Keratinocyte (primary cell): ENCODE results near the gene KRTAP1-4. TPM values are rescaled to one million over a fixed set of nuclear protein-coding genes. Genes with fewer than 3 reads are reported as not detected.

Experiments
- DNase-seq: peaks from one replicate; pipeline ENCODE4 v3.0.0-alpha.2; 2011; ENCODE audit warnings: low read depth, missing footprints, low spot score
- FAIRE-seq: peaks from 2 replicates; lab custom pipeline; 2011; peaks lifted over from hg19 to GRCh38; lab: Jason Lieb, UNC
- H2AFZ ChIP-seq: 2 replicates; pipeline ENCODE4 v1.6.0; 2012; ENCODE audit warnings: low read length, control low read depth, inconsistent platforms; ENCODE audit not compliant: control insufficient read depth
- H3K27ac ChIP-seq: 2 replicates; pipeline ENCODE4 v1.5.1; 2011; ENCODE audit warnings: low read length; ENCODE audit not compliant: control insufficient read depth, insufficient read depth
- H3K27me3 ChIP-seq: 3 replicates; pipeline ENCODE4 v1.6.0; 2011; ENCODE audit warnings: low read length; ENCODE audit not compliant: control insufficient read depth, insufficient read depth; ENCODE audit errors: extremely low read depth
- H3K36me3 ChIP-seq, 2 experiments: 2 replicates in 1 of 2; 3 replicates in 1 of 2; pipeline ENCODE4 v1.5.1; 2011; ENCODE audit warnings: low read length in 2 of 2, mild to moderate bottlenecking in 1 of 2; ENCODE audit not compliant: control insufficient read depth in 2 of 2, insufficient read depth in 2 of 2; ENCODE audit errors: extremely low read depth in 1 of 2
- H3K4me1 ChIP-seq: 3 replicates; pipeline ENCODE4 v1.5.1; 2011; ENCODE audit warnings: low read length; ENCODE audit not compliant: control insufficient read depth, insufficient read depth; ENCODE audit errors: extremely low read depth
- H3K4me2 ChIP-seq: 3 replicates; pipeline ENCODE4 v1.6.0; 2011; ENCODE audit warnings: low read depth, low read length; ENCODE audit not compliant: control insufficient read depth, insufficient read depth; ENCODE audit errors: extremely low read depth
- H3K4me3 ChIP-seq, 3 experiments: fragments of 200-600 bp in 1 of 3; sonication (generic) in 1 of 3; 2 replicates in 2 of 3; 3 replicates in 1 of 3; pipeline ENCODE4 v1.5.1; 2011 to 2016; ENCODE audit warnings: low read length in 3 of 3, mild to moderate bottlenecking in 3 of 3, control low read depth in 2 of 3, inconsistent platforms in 1 of 3, low read depth in 1 of 3, mixed read lengths in 1 of 3, mixed run types in 1 of 3, moderate library complexity in 1 of 3; ENCODE audit not compliant: control insufficient read depth in 2 of 3, insufficient read depth in 2 of 3; ENCODE audit errors: extremely low read depth in 1 of 3
- H3K79me2 ChIP-seq: 2 replicates; pipeline ENCODE4 v1.6.0; 2012; ENCODE audit warnings: low read length; ENCODE audit not compliant: control insufficient read depth, insufficient read depth
- H3K9ac ChIP-seq: 3 replicates; pipeline ENCODE4 v1.6.0; 2011; ENCODE audit warnings: low read length; ENCODE audit not compliant: control insufficient read depth, insufficient read depth; ENCODE audit errors: extremely low read depth
- H3K9me1 ChIP-seq: 3 replicates; pipeline ENCODE4 v1.6.0; 2011; ENCODE audit warnings: low read length; ENCODE audit not compliant: control insufficient read depth, insufficient read depth; ENCODE audit errors: extremely low read depth
- H3K9me3 ChIP-seq: 2 replicates; pipeline ENCODE4 v1.5.1; 2012; ENCODE audit warnings: low read depth, low read length; ENCODE audit not compliant: control insufficient read depth
- H4K20me1 ChIP-seq: 3 replicates; pipeline ENCODE4 v1.6.0; 2011; ENCODE audit warnings: low read length; ENCODE audit not compliant: control insufficient read depth, insufficient read depth; ENCODE audit errors: extremely low read depth
- EZH2 ChIP-seq: IDR thresholded peaks from one replicate; pipeline ENCODE4 v1.6.1; 2012; ENCODE audit warnings: inconsistent platforms, mild to moderate bottlenecking, low read length, moderate library complexity
- dilution Hi-C: fragments of 300-500 bp; cut with MboI; formaldehyde crosslinking; loops from one replicate; pipeline ENCODE4 v1.7.0; 2020; ENCODE audit warnings: low sequenced_read_pairs; ENCODE audit not compliant: extremely low pct_ligation_motif_present
- polyA plus RNA-seq, 5 experiments: library from polyadenylated mRNA; depleted of rRNA in 3 of 5; stranded (reverse) in 3 of 5; stranded (forward) in 1 of 5; unstranded in 1 of 5; fragments of >200 nt; gene quantifications; 1 replicate in 1 of 5; 2 replicates in 3 of 5; 3 replicates in 1 of 5; pipeline versions ENCODE4 v1.2.1 to v1.2.3, GENCODE V29; 2011 to 2012; ENCODE audit warnings: missing spikeins in 2 of 5, low read depth in 1 of 5, low replicate concordance in 1 of 5
- TF ChIP-seq, protein P1 (sequence below), 3 experiments: IDR thresholded peaks in 1 of 3; conservative IDR thresholded peaks in 1 of 3; optimal IDR thresholded peaks in 1 of 3; 2 replicates in 2 of 3; 3 replicates in 1 of 3; pipeline versions ENCODE3 to v1.5.1; 2011; ENCODE audit warnings: low read length in 3 of 3, mild to moderate bottlenecking in 3 of 3, moderate library complexity in 2 of 3, control low read depth in 1 of 3, inconsistent platforms in 1 of 3; ENCODE audit not compliant: insufficient read depth in 2 of 3; ENCODE audit errors: extremely low read depth in 1 of 3

The KRTAP1-4 gene
- polyA plus RNA-seq, 1 donor (not counting 4 experiments of a cell fraction or from before 2014, with no cell fraction given) = not detected

DNA sequence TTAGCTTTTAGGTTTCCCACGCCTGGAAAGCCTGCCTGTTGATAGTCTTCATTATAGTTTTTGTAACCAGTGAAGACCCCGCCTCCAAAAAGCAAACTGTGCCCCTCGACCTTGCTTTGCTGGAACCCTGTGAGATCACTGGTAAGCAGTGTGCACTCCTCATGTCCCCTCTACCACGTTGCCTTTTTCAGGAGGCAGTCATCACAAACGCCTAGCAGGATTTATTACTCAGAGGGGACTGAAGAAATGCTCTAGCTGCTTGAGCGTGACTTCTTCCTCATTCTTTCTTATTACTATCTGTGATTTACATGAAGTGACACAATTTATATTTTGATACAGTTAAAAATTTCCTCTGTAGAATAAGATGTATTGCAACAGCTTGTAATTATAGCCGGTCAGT lies 14.5 kb downstream of the KRTAP1-4 start:
- no peak overlapping the region for H3K27ac ChIP-seq
- no peaks in the 10 kb centered on the region for H3K27me3 ChIP-seq
- TF ChIP-seq, protein P1, sequence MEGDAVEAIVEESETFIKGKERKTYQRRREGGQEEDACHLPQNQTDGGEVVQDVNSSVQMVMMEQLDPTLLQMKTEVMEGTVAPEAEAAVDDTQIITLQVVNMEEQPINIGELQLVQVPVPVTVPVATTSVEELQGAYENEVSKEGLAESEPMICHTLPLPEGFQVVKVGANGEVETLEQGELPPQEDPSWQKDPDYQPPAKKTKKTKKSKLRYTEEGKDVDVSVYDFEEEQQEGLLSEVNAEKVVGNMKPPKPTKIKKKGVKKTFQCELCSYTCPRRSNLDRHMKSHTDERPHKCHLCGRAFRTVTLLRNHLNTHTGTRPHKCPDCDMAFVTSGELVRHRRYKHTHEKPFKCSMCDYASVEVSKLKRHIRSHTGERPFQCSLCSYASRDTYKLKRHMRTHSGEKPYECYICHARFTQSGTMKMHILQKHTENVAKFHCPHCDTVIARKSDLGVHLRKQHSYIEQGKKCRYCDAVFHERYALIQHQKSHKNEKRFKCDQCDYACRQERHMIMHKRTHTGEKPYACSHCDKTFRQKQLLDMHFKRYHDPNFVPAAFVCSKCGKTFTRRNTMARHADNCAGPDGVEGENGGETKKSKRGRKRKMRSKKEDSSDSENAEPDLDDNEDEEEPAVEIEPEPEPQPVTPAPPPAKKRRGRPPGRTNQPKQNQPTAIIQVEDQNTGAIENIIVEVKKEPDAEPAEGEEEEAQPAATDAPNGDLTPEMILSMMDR (optimal IDR thresholded peaks at IDR 0.05 in 1 of 3, IDR thresholded peaks at IDR 0.05 in 1 of 3, conservative IDR thresholded peaks at IDR 0.05 in 1 of 3; ENCODE audit: extremely low read depth in 1 of 3, insufficient read depth in 2 of 3, low read length in 3 of 3) = no peak
- TF ChIP-seq EZH2 = no peak
- dilution Hi-C loops = no loop called here
- DNase-seq = no peak
- no peaks in the 10 kb centered on the region for H3K9me3 ChIP-seq
- H3K4me2 ChIP-seq = no peak overlapping the region
- no peak for FAIRE-seq
- no peaks in the 10 kb centered on the region for H4K20me1 ChIP-seq
- no peaks in the 10 kb centered on the region for H3K36me3 ChIP-seq
- no peaks in the 10 kb centered on the region for H3K79me2 ChIP-seq
- H3K4me1 ChIP-seq = no peaks in the 10 kb centered on the region
- no peaks in the 10 kb centered on the region for H3K9me1 ChIP-seq
- no peak overlapping the region for H2AFZ ChIP-seq
- H3K4me3 ChIP-seq = no peak overlapping the region
- no peak overlapping the region for H3K9ac ChIP-seq

DNA sequence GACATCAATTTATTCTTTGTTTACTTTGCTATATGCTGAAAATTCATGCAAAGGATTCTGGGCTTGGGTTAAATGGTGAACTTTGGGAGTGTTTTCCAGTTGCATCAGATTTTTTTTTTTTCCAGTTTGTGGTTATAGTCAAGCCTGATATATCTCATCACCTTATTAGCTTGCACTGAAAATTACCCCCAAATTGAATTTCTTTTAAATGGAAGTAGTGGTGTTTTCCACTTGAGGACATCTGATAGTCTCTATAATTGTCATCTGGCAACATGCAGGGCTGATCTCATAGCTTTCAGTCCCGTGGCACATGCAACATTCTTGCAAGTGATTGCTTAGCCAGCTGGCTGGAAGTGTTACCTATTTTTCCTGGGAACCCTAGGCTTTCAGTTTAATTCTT lies 16.4 kb downstream of the KRTAP1-4 start:
- FAIRE-seq = no peak
- Histone ChIP-seq H4K20me1 (no peaks in the 10 kb centered on the region), H2AFZ (no peak overlapping the region), H3K79me2 (no peaks in the 10 kb centered on the region), H3K4me1 (no peaks in the 10 kb centered on the region), H3K27me3 (no peaks in the 10 kb centered on the region), H3K9ac (no peak overlapping the region), H3K9me1 (no peaks in the 10 kb centered on the region), H3K27ac (no peak overlapping the region), H3K36me3 (no peaks in the 10 kb centered on the region), H3K4me2 (no peak overlapping the region), H3K4me3 (no peak overlapping the region), H3K9me3 (no peaks in the 10 kb centered on the region)
- dilution Hi-C loops = no loop called here
- no peak for DNase-seq
- TF ChIP-seq, protein P1 (optimal IDR thresholded peaks at IDR 0.05 in 1 of 3, IDR thresholded peaks at IDR 0.05 in 1 of 3, conservative IDR thresholded peaks at IDR 0.05 in 1 of 3; ENCODE audit: extremely low read depth in 1 of 3, insufficient read depth in 2 of 3, low read length in 3 of 3) = no peak
- TF ChIP-seq EZH2 = no peak
